HCT116 (cell line): ENCODE results near the gene AHRR. TPM values are rescaled to one million over a fixed set of nuclear protein-coding genes. Genes with fewer than 3 reads are reported as not detected.
A peak's percentile ranks its signal among the peaks of the same experiment; 100 is the strongest.

Experiments
- ATAC-seq: fragments of 200-7000 bp; cut with Tn5 transposase; 2 replicates; pipeline ENCODE4 v1.9.1; 2020; ENCODE audit warnings: mild to moderate bottlenecking, moderate library complexity
- BruUV-seq: library from RNA; stranded (reverse); fragments of 400-500 nt; replicated peaks from 2 replicates; lab custom pipeline; 2021; lab: Mats Ljungman, UMichigan
- CTCF ChIA-PET: fragments of 300-600 bp; sonication (Branson Sonifier 250); formaldehyde crosslinking; loops from one replicate; lab custom pipeline; 2021; ENCODE audit warnings: antibody characterized with exemption; lab: Charles Lee
- POLR2A ChIA-PET: fragments of 300-600, 350-600 bp; sonication (Branson Sonifier 250); formaldehyde crosslinking; loops from one replicate; lab custom pipeline; 2021; ENCODE audit warnings: antibody characterized with exemption; lab: Charles Lee
- RAD21 ChIA-PET, 2 experiments: fragments of 300-600 bp; sonication (Branson Sonifier 250); formaldehyde crosslinking; loops; one replicate each; lab custom pipeline; 2023; ENCODE audit warnings: low total read pairs in 2 of 2; ENCODE audit not compliant: uncharacterized antibody in 2 of 2, unreplicated experiment in 2 of 2, low non-redundant PET in 1 of 2; lab: Charles Lee
- DNase-seq: peaks from one replicate; pipeline ENCODE4 v3.0.0-alpha.2; 2010; ENCODE audit warnings: low read depth, low spot score
- H2AFZ ChIP-seq: fragments of 200-600 bp; shearing (Covaris generic), sonication (generic); 2 replicates; pipeline ENCODE4 v1.6.1; 2017; ENCODE audit warnings: low read depth, mixed run types, mixed read lengths, antibody characterized with exemption, low read length; ENCODE audit not compliant: poor library complexity, severe bottlenecking
- H3K27ac ChIP-seq: 2 replicates; pipeline ENCODE4 v1.5.1; 2012; ENCODE audit warnings: low read depth, low read length
- H3K27me3 ChIP-seq: fragments of 200-600 bp; sonication (generic); 2 replicates; pipeline ENCODE4 v1.6.1; 2016; ENCODE audit warnings: mixed run types, low read length, mixed read lengths; ENCODE audit not compliant: insufficient read depth
- H3K36me3 ChIP-seq, 2 experiments: fragments of 200-500 bp in 1 of 2; fragments of 200-600 bp in 1 of 2; sonication (Bioruptor generic) in 1 of 2; sonication (generic) in 1 of 2; 2 replicates each; pipeline versions ENCODE4 v1.5.1 to v1.6.1; 2014 to 2016; ENCODE audit warnings: low read length in 2 of 2, inconsistent platforms in 1 of 2, mixed read lengths in 1 of 2, mixed run types in 1 of 2; ENCODE audit not compliant: insufficient read depth in 2 of 2, control insufficient read depth in 1 of 2
- H3K4me1 ChIP-seq, 2 experiments: fragments of 200-600 bp in 1 of 2; sonication (generic) in 1 of 2; 2 replicates each; pipeline versions ENCODE4 v1.5.1 to v1.6.1; 2012 to 2017; ENCODE audit warnings: low read length in 2 of 2, inconsistent platforms in 1 of 2, mild to moderate bottlenecking in 1 of 2, mixed read lengths in 1 of 2, mixed run types in 1 of 2, moderate library complexity in 1 of 2; ENCODE audit not compliant: insufficient read depth in 2 of 2, control insufficient read depth in 1 of 2
- H3K4me2 ChIP-seq: fragments of 200-600 bp; sonication (generic); 2 replicates; pipeline ENCODE4 v1.6.1; 2017; ENCODE audit warnings: mixed run types, low read length, mixed read lengths
- H3K4me3 ChIP-seq, 2 experiments: fragments of 200-600 bp in 1 of 2; sonication (generic) in 1 of 2; replicated peaks in 1 of 2; 2 replicates each; pipeline ENCODE4 v1.5.1; 2011 to 2016; ENCODE audit warnings: low read length in 2 of 2, control low read depth in 1 of 2, low read depth in 1 of 2, mild to moderate bottlenecking in 1 of 2, mixed read lengths in 1 of 2, mixed run types in 1 of 2
- H3K79me2 ChIP-seq: fragments of 200-600 bp; sonication (generic); 2 replicates; pipeline ENCODE4 v1.6.1; 2017; ENCODE audit warnings: mild to moderate bottlenecking, mixed run types, low read length, moderate library complexity, mixed read lengths; ENCODE audit not compliant: insufficient read depth
- H3K9ac ChIP-seq: fragments of 200-600 bp; sonication (generic); 2 replicates; pipeline ENCODE4 v1.6.1; 2016; ENCODE audit warnings: low read length, mixed read lengths
- H3K9me2 ChIP-seq: fragments of 200-600 bp; sonication (generic), shearing (Covaris generic); 2 replicates; pipeline ENCODE4 v1.6.1; 2017; ENCODE audit warnings: mixed run types, mild to moderate bottlenecking, moderate library complexity; ENCODE audit not compliant: insufficient read depth
- H3K9me3 ChIP-seq, 2 experiments: fragments of 200-500 bp in 1 of 2; fragments of 200-600 bp in 1 of 2; sonication (Bioruptor generic) in 1 of 2; sonication (generic) in 1 of 2; 2 replicates each; pipeline ENCODE4 v1.6.1; 2014 to 2017; ENCODE audit warnings: low read length in 2 of 2, mixed read lengths in 2 of 2, inconsistent platforms in 1 of 2, low read depth in 1 of 2, mild to moderate bottlenecking in 1 of 2, mixed run types in 1 of 2, moderate library complexity in 1 of 2; ENCODE audit not compliant: control insufficient read depth in 1 of 2, insufficient read depth in 1 of 2
- H4K20me1 ChIP-seq: fragments of 200-600 bp; sonication (generic), shearing (Covaris generic); 2 replicates; pipeline ENCODE4 v1.6.1; 2017; ENCODE audit warnings: mixed run types, mild to moderate bottlenecking, moderate library complexity; ENCODE audit not compliant: insufficient read depth
- EGR1 ChIP-seq: IDR thresholded peaks from 2 replicates; pipeline ENCODE4 v1.6.1; 2012; ENCODE audit warnings: low read depth
- ELF1 ChIP-seq: IDR thresholded peaks from 2 replicates; pipeline ENCODE4 v1.6.1; 2012; ENCODE audit warnings: low read depth, borderline replicate concordance
- EZH2 ChIP-seq: fragments of 200-600 bp; sonication (generic); IDR thresholded peaks from 2 replicates; pipeline ENCODE4 v1.6.1; 2017; ENCODE audit warnings: antibody characterized with exemption, mixed run types
- EZH2phosphoT487 ChIP-seq: fragments of 200-600 bp; IDR thresholded peaks from 2 replicates; pipeline ENCODE4 v1.6.1; 2018; ENCODE audit warnings: antibody characterized with exemption, borderline replicate concordance
- FOSL1 ChIP-seq: IDR thresholded peaks from 2 replicates; pipeline ENCODE4 v1.6.1; 2012; ENCODE audit warnings: low read depth
- JUND ChIP-seq: IDR thresholded peaks from 2 replicates; pipeline ENCODE4 v1.6.1; 2012
- POLR2A ChIP-seq: IDR thresholded peaks from 2 replicates; pipeline ENCODE4 v1.7.0; 2011; ENCODE audit warnings: borderline replicate concordance; ENCODE audit not compliant: insufficient read depth, insufficient read length; ENCODE audit errors: extremely low read depth
- RAD21 ChIP-seq: IDR thresholded peaks from 2 replicates; pipeline ENCODE4 v1.6.1; 2012; ENCODE audit warnings: low read depth, mild to moderate bottlenecking
- SIN3A ChIP-seq: IDR thresholded peaks from 2 replicates; pipeline ENCODE4 v1.6.1; 2012; ENCODE audit warnings: low read depth
- TCF7L2 ChIP-seq: IDR thresholded peaks from 2 replicates; pipeline ENCODE4 v1.7.0; 2011; ENCODE audit warnings: borderline replicate concordance, inconsistent platforms; ENCODE audit not compliant: insufficient read depth, insufficient read length; ENCODE audit errors: extremely low read depth
- YY1 ChIP-seq: IDR thresholded peaks from 2 replicates; pipeline ENCODE4 v1.6.1; 2011; ENCODE audit warnings: low read length, low read depth, moderate library complexity, mild to moderate bottlenecking; ENCODE audit not compliant: insufficient replicate concordance; ENCODE audit errors: extremely low read depth
- ZFX ChIP-seq: fragments of 450-650 bp; IDR thresholded peaks from 2 replicates; pipeline ENCODE4 v1.6.1; 2017
- intact Hi-C: fragments of 100-400 bp; cut with micrococcal nuclease; formaldehyde crosslinking; loops from 2 replicates; pipeline ENCODE4 v1.10.0; 2022
- total RNA-seq: library from RNA; stranded (reverse); gene quantifications from one replicate; pipeline ENCODE4 v1.2.1, GENCODE V29; 2021; ENCODE audit not compliant: unreplicated experiment
- TF ChIP-seq, protein P1 (sequence below), 3 experiments: fragments of 200-600 bp in 1 of 3; sonication (generic) in 1 of 3; IDR thresholded peaks in 2 of 3; conservative IDR thresholded peaks in 1 of 3; 2 replicates each; pipeline ENCODE4 v1.5.1; 2012 to 2017; ENCODE audit warnings: low read depth in 2 of 3, low read length in 2 of 3, antibody characterized with exemption in 1 of 3, borderline replicate concordance in 1 of 3, control low read depth in 1 of 3, mild to moderate bottlenecking in 1 of 3, mixed read lengths in 1 of 3, mixed run types in 1 of 3, moderate library complexity in 1 of 3; ENCODE audit not compliant: insufficient read depth in 1 of 3
- TF ChIP-seq, protein P2 (sequence below): IDR thresholded peaks from 2 replicates; pipeline ENCODE4 v1.6.1; 2012
- TF ChIP-seq, protein P3 (sequence below): IDR thresholded peaks from 2 replicates; pipeline ENCODE4 v1.6.1; 2011; ENCODE audit warnings: mild to moderate bottlenecking, low read length, moderate library complexity; ENCODE audit not compliant: insufficient replicate concordance; ENCODE audit errors: extremely low read depth

AHRR gene
- total RNA-seq, 1 experiment from 2014 or later, result 12.7 TPM

DNA sequence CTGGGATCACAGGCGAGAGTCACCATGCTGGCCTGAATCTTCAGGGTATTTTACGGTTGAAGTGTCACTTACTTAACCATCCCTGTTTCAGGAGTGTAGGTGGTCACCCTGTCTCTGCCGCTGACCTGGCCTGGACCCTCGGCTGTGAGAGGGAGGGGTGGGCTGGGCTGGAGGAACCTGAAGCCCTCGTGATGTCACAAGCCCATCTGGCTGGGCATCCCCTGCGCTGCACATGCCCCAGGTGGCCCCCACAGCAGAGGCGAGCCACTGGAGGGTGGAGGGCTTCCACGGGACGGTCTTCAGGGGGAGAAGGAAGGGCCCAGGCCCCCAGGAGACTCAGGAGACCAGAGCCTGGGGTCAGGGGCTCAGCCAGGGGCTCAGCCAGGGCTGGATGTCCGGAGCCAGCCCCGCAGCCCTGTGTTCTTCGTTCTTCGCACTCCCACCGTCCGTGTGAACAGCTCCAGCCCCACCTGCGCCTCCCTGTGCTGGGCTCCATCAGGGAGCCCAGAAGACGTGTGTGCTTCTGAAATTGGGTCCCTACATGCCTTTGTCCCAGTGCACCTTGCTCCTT lies 7.6 kb upstream of the AHRR start (continued):
- TF ChIP-seq, protein P1, sequence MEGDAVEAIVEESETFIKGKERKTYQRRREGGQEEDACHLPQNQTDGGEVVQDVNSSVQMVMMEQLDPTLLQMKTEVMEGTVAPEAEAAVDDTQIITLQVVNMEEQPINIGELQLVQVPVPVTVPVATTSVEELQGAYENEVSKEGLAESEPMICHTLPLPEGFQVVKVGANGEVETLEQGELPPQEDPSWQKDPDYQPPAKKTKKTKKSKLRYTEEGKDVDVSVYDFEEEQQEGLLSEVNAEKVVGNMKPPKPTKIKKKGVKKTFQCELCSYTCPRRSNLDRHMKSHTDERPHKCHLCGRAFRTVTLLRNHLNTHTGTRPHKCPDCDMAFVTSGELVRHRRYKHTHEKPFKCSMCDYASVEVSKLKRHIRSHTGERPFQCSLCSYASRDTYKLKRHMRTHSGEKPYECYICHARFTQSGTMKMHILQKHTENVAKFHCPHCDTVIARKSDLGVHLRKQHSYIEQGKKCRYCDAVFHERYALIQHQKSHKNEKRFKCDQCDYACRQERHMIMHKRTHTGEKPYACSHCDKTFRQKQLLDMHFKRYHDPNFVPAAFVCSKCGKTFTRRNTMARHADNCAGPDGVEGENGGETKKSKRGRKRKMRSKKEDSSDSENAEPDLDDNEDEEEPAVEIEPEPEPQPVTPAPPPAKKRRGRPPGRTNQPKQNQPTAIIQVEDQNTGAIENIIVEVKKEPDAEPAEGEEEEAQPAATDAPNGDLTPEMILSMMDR (IDR thresholded peaks at IDR 0.05 in 2 of 3, conservative IDR thresholded peaks at IDR 0.05 in 1 of 3; ENCODE audit: borderline replicate concordance in 1 of 3, insufficient read depth in 1 of 3, low read depth in 2 of 3, low read length in 2 of 3), result no peak
- no peak for TF ChIP-seq YY1
- TF ChIP-seq POLR2A, result no peak
- no peak for TF ChIP-seq ELF1
- no peak for TF ChIP-seq EZH2
- no peak for TF ChIP-seq EGR1
- TF ChIP-seq, protein P2, sequence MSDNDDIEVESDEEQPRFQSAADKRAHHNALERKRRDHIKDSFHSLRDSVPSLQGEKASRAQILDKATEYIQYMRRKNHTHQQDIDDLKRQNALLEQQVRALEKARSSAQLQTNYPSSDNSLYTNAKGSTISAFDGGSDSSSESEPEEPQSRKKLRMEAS, result no peak
- no peak for TF ChIP-seq RAD21

DNA sequence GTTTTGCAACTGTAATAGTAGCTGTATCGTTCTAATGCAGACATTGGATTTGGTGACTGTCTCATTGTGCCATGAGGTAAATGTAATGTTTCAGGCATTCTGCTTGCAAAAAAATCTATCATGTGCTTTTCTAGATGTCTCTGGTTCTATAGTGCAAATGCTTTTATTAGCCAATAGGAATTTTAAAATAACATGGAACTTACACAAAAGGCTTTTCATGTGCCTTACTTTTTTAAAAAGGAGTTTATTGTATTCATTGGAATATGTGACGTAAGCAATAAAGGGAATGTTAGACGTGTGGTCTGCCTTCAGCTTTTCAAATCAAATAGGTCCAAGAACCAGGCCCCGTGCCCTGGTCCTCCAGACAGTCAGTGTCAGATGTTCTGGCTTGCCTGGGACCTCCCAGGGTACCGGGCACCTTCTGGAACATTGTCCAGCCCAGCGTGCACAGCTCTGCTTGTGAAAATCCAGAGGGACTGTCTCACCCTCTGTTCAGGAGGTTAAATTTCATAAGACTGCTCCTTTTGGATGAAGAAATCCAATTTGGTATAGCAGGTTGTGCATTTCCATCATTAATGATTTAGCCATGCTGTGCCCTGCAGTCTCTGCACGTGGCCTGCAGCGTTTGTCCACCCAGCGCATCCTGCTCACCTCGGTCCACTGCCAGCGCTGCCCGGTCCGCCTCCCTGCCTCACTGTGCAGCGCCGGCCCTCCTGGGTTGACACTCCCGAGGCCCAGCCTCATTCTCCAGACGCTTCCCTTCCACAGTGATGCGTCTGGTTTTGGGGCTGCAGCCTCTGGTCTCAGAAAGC lies 6.6 kb upstream of the AHRR start:
- Histone ChIP-seq H4K20me1 (no peaks in the 10 kb centered on the region), H3K4me3 (no peak overlapping the region), H2AFZ (no peak overlapping the region), H3K79me2 (peaks cover 6% of the 10 kb centered on the region; the same call in 1 of the 2 replicates), H3K27me3 (no peaks in the 10 kb centered on the region), H3K27ac (no peak overlapping the region), H3K36me3 (peaks cover 6 to 11% of the 10 kb centered on the region in 2 experiments), H3K9ac (no peak overlapping the region), H3K4me1 (peaks cover 17 to 28% of the 10 kb centered on the region in 2 experiments), H3K9me3 (no peaks in the 10 kb centered on the region), H3K4me2 (no peak overlapping the region), H3K9me2 (no peaks in the 10 kb centered on the region)
- intact Hi-C loops, result no loop called here
- CTCF ChIA-PET, result no interaction called here
- TSS peak; percentile 72 for BruUV-seq
- ATAC-seq (no peak), DNase-seq (no peak)
- no peak for TF ChIP-seq EZH2phosphoT487
- TF ChIP-seq RAD21, result no peak
- TF ChIP-seq, protein P2, result no peak
- no peak for TF ChIP-seq TCF7L2
- no peak for TF ChIP-seq POLR2A
- TF ChIP-seq, protein P3, sequence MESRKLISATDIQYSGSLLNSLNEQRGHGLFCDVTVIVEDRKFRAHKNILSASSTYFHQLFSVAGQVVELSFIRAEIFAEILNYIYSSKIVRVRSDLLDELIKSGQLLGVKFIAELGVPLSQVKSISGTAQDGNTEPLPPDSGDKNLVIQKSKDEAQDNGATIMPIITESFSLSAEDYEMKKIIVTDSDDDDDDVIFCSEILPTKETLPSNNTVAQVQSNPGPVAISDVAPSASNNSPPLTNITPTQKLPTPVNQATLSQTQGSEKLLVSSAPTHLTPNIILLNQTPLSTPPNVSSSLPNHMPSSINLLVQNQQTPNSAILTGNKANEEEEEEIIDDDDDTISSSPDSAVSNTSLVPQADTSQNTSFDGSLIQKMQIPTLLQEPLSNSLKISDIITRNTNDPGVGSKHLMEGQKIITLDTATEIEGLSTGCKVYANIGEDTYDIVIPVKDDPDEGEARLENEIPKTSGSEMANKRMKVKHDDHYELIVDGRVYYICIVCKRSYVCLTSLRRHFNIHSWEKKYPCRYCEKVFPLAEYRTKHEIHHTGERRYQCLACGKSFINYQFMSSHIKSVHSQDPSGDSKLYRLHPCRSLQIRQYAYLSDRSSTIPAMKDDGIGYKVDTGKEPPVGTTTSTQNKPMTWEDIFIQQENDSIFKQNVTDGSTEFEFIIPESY, result no peak
- TF ChIP-seq FOSL1, result no peak
- TF ChIP-seq ELF1, result no peak
- no peak for TF ChIP-seq SIN3A
- TF ChIP-seq JUND, result no peak
- TF ChIP-seq ZFX, result no peak
- TF ChIP-seq YY1, result no peak
- POLR2A ChIA-PET, result no interaction called here
- RAD21 ChIA-PET, result no interaction called here
